GM18499 (cell line): Measurements from ENCODE around the gene DCUN1D2.
"Not testable (repeated sequence)": the region's sequence is repeated elsewhere in the genome, so short reads cannot be mapped to it uniquely, and the experiment has no call there.

Experiments
- ATAC-seq: cut with Tn5 transposase; IDR thresholded peaks from one replicate; pipeline ENCODE4 v1.9.1; 2021; ENCODE audit warnings: moderate number of reproducible peaks; ENCODE audit not compliant: insufficient read depth, unreplicated experiment

DCUN1D2 gene

GRCh38 chr13:113491982-113492381 is 1.5 kb upstream of the DCUN1D2 start:
- ATAC-seq: no peak

- ATAC-seq: no peak
These were observed 940 bp upstream of the DCUN1D2 start for GRCh38 chr13:113491418-113491883.

- ATAC-seq: no peak
These were observed 689 bp downstream of the DCUN1D2 start for GRCh38 chr13:113489549-113490495.

GRCh38 chr13:113489171-113489548 is 1.4 kb downstream of the DCUN1D2 start:
- ATAC-seq: no peak

GRCh38 chr13:113488283-113488682 is 2.2 kb downstream of the DCUN1D2 start:
- no peak for ATAC-seq

GRCh38 chr13:113486698-113487097 is 3.8 kb downstream of the DCUN1D2 start:
- ATAC-seq: no peak

GRCh38 chr13:113485545-113485944 is 5.0 kb downstream of the DCUN1D2 start:
- ATAC-seq: no peak

- no peak for ATAC-seq
These were observed 6.8 kb downstream of the DCUN1D2 start for GRCh38 chr13:113483504-113484293.

GRCh38 chr13:113483081-113483480 is 7.4 kb downstream of the DCUN1D2 start:
- no peak for ATAC-seq

GRCh38 chr13:113479179-113479578 is 11.3 kb downstream of the DCUN1D2 start:
- no peak for ATAC-seq

- ATAC-seq: no peak
These were observed 12.8 kb downstream of the DCUN1D2 start for GRCh38 chr13:113477724-113478123.

GRCh38 chr13:113476811-113477210 is 13.7 kb downstream of the DCUN1D2 start:
- no peak for ATAC-seq

GRCh38 chr13:113475911-113476310 is 14.6 kb downstream of the DCUN1D2 start:
- no peak for ATAC-seq

GRCh38 chr13:113475280-113475679 is 15.2 kb downstream of the DCUN1D2 start:
- ATAC-seq: no peak

GRCh38 chr13:113474179-113474578 is 16.3 kb downstream of the DCUN1D2 start:
- ATAC-seq: no peak

- no peak for ATAC-seq
These were observed 18.0 kb downstream of the DCUN1D2 start for GRCh38 chr13:113472355-113473025.

- ATAC-seq: no peak
These were observed 18.7 kb downstream of the DCUN1D2 start for GRCh38 chr13:113471844-113472243.

- not testable (repeated sequence) for ATAC-seq
These were observed 19.8 kb downstream of the DCUN1D2 start for GRCh38 chr13:113470635-113471163.

GRCh38 chr13:113470073-113470472 is 20.4 kb downstream of the DCUN1D2 start:
- ATAC-seq: no peak

GRCh38 chr13:113469582-113469981 is 20.9 kb downstream of the DCUN1D2 start:
- no peak for ATAC-seq
